HG02943 (cell line): Measurements from ENCODE around the gene SSMEM1.
A peak's percentile ranks its signal among the peaks of the same experiment; 100 is the strongest.
"Not testable (repeated sequence)": the region's sequence is repeated elsewhere in the genome, so short reads cannot be mapped to it uniquely, and the experiment has no call there.

Source experiments
- ATAC-seq: cut with Tn5 transposase; IDR thresholded peaks from one replicate; pipeline ENCODE4 v1.9.1; 2021; ENCODE audit warnings: mild to moderate bottlenecking, low read depth, moderate library complexity; ENCODE audit not compliant: unreplicated experiment

Gene SSMEM1

GRCh38 chr7:130207642-130208041, at the start of gene SSMEM1:
TSS of gene SSMEM1 (plus strand) at chr7:130207860. CDS start at chr7:130207911, 51 bp downstream.
- no peak for ATAC-seq

GRCh38 chr7:130160023-130160422, 47.6 kb upstream of the SSMEM1 start:
- ATAC-seq: no peak

GRCh38 chr7:130160455-130160854, 47.2 kb upstream of the SSMEM1 start:
- no peak for ATAC-seq

- no peak for ATAC-seq
Observed at GRCh38 chr7:130162196-130162595, 45.5 kb upstream of the SSMEM1 start.

GRCh38 chr7:130174237-130174959, 33.3 kb upstream of the SSMEM1 start:
- no peak for ATAC-seq

- no peak for ATAC-seq
Observed at GRCh38 chr7:130178251-130178650, 29.4 kb upstream of the SSMEM1 start.

GRCh38 chr7:130179631-130180030, 28.0 kb upstream of the SSMEM1 start:
- ATAC-seq: no peak

GRCh38 chr7:130180571-130181262, 26.9 kb upstream of the SSMEM1 start:
- ATAC-seq: no peak

- ATAC-seq: no peak
Observed at GRCh38 chr7:130181263-130181605, 26.4 kb upstream of the SSMEM1 start.

- ATAC-seq: no peak
Observed at GRCh38 chr7:130182990-130183389, 24.7 kb upstream of the SSMEM1 start.

- not testable (repeated sequence) for ATAC-seq
Observed at GRCh38 chr7:130184349-130184748, 23.3 kb upstream of the SSMEM1 start.

- ATAC-seq: no peak
Observed at GRCh38 chr7:130187360-130187759, 20.3 kb upstream of the SSMEM1 start.

- no peak for ATAC-seq
Observed at GRCh38 chr7:130189343-130189742, 18.3 kb upstream of the SSMEM1 start.

GRCh38 chr7:130191791-130192190, 15.9 kb upstream of the SSMEM1 start:
- no peak for ATAC-seq

- ATAC-seq: no peak
Observed at GRCh38 chr7:130195396-130195795, 12.3 kb upstream of the SSMEM1 start.

- no peak for ATAC-seq
Observed at GRCh38 chr7:130196476-130196875, 11.2 kb upstream of the SSMEM1 start.

- ATAC-seq: no peak
Observed at GRCh38 chr7:130197094-130197493, 10.6 kb upstream of the SSMEM1 start.

- ATAC-seq: no peak
Observed at GRCh38 chr7:130201796-130202195, 5.9 kb upstream of the SSMEM1 start.

- peak; percentile 85 for ATAC-seq
Observed at GRCh38 chr7:130205084-130205947, 2.3 kb upstream of the SSMEM1 start, which contains the start of gene TMEM209. TSS of gene TMEM209 (minus strand) at chr7:130205406. CDS start at chr7:130205375, 31 bp downstream.

- no peak for ATAC-seq
Observed at GRCh38 chr7:130207033-130207432, 627 bp upstream of the SSMEM1 start.

GRCh38 chr7:130208516-130208915, 856 bp downstream of the SSMEM1 start:
- ATAC-seq: no peak
